H9 (cell line): Measurements from ENCODE around the gene TMSB4X. TPM values are rescaled to one million over a fixed set of nuclear protein-coding genes. Genes with fewer than 3 reads are reported as not detected.

Experiments used
- DNase-seq: peaks from one replicate; pipeline ENCODE4 v3.0.0-alpha.2; 2017
- H2AFZ ChIP-seq: one replicate; pipeline ENCODE4 v1.6.1; 2013; ENCODE audit warnings: mild to moderate bottlenecking, low read length, control low read depth, moderate library complexity
- H2AK5ac ChIP-seq: 2 replicates; pipeline ENCODE4 v1.6.1; 2013; ENCODE audit warnings: low read length, control low read depth, mixed read lengths; ENCODE audit not compliant: insufficient read length
- H2BK120ac ChIP-seq: one replicate; pipeline ENCODE4 v1.6.1; 2013; ENCODE audit warnings: low read depth, mild to moderate bottlenecking, low read length, control low read depth, inconsistent platforms; ENCODE audit not compliant: poor library complexity, severe bottlenecking
- H2BK12ac ChIP-seq: 2 replicates; pipeline ENCODE4 v1.6.1; 2013; ENCODE audit warnings: low read length, control low read depth, mixed read lengths, low read depth; ENCODE audit not compliant: insufficient read length
- H2BK15ac ChIP-seq: 2 replicates; pipeline ENCODE4 v1.6.1; 2013; ENCODE audit warnings: low read depth, low read length, control low read depth
- H2BK20ac ChIP-seq: one replicate; pipeline ENCODE4 v1.6.1; 2013; ENCODE audit warnings: low read depth, mild to moderate bottlenecking, low read length, control low read depth, inconsistent platforms; ENCODE audit not compliant: poor library complexity, severe bottlenecking
- H2BK5ac ChIP-seq: 2 replicates; pipeline ENCODE4 v1.6.1; 2013; ENCODE audit warnings: low read length, control low read depth, mixed read lengths; ENCODE audit not compliant: insufficient read length
- H3K14ac ChIP-seq: 2 replicates; pipeline ENCODE4 v1.6.1; 2013; ENCODE audit warnings: low read length, control low read depth; ENCODE audit not compliant: insufficient read depth
- H3K18ac ChIP-seq: 2 replicates; pipeline ENCODE4 v1.6.1; 2013; ENCODE audit warnings: low read depth, mild to moderate bottlenecking, mixed read lengths, low read length, control low read depth; ENCODE audit not compliant: insufficient read length
- H3K23ac ChIP-seq: 2 replicates; pipeline ENCODE4 v1.6.1; 2013; ENCODE audit warnings: low read length, control low read depth, mixed read lengths, low read depth; ENCODE audit not compliant: insufficient read length
- H3K23me2 ChIP-seq: 2 replicates; pipeline ENCODE4 v1.6.1; 2013; ENCODE audit warnings: low read depth, mild to moderate bottlenecking, mixed read lengths, low read length, control low read depth; ENCODE audit not compliant: insufficient read length, poor library complexity, severe bottlenecking
- H3K27ac ChIP-seq: 2 replicates; pipeline ENCODE4 v1.5.1; 2013; ENCODE audit warnings: low read length, control low read depth, mixed read lengths, low read depth; ENCODE audit not compliant: insufficient read length
- H3K27me3 ChIP-seq: 2 replicates; pipeline ENCODE4 v1.6.1; 2013; ENCODE audit warnings: low read length, control low read depth, inconsistent platforms; ENCODE audit not compliant: insufficient read depth
- H3K4ac ChIP-seq: 2 replicates; pipeline ENCODE4 v1.6.1; 2013; ENCODE audit warnings: low read depth, mild to moderate bottlenecking, control low read depth, inconsistent platforms, low read length, moderate library complexity
- H3K4me1 ChIP-seq: 2 replicates; pipeline ENCODE4 v1.6.1; 2013; ENCODE audit warnings: low read length, control low read depth, inconsistent platforms; ENCODE audit not compliant: insufficient read depth
- H3K4me2 ChIP-seq: 2 replicates; pipeline ENCODE4 v1.6.1; 2013; ENCODE audit warnings: low read length, control low read depth, mixed read lengths; ENCODE audit not compliant: insufficient read length, insufficient read depth
- H3K56ac ChIP-seq: 2 replicates; pipeline ENCODE4 v1.6.1; 2013; ENCODE audit warnings: low read depth, mild to moderate bottlenecking, mixed read lengths, low read length, control low read depth; ENCODE audit not compliant: insufficient read length
- H3K79me1 ChIP-seq: 2 replicates; pipeline ENCODE4 v1.6.1; 2013; ENCODE audit warnings: low read depth, mild to moderate bottlenecking, moderate library complexity, low read length, control low read depth, inconsistent platforms; ENCODE audit not compliant: insufficient read depth, poor library complexity, severe bottlenecking
- H3K79me2 ChIP-seq: 2 replicates; pipeline ENCODE4 v1.6.1; 2013; ENCODE audit warnings: low read length, control low read depth, inconsistent platforms; ENCODE audit not compliant: insufficient read depth
- H3K9ac ChIP-seq: 2 replicates; pipeline ENCODE4 v1.6.1; 2013; ENCODE audit warnings: low read length, control low read depth, mixed read lengths; ENCODE audit not compliant: insufficient read length; ENCODE audit errors: extremely low read depth
- H3K9me3 ChIP-seq: one replicate; pipeline ENCODE4 v1.6.1; 2013; ENCODE audit warnings: low read depth, low read length, inconsistent platforms; ENCODE audit not compliant: control insufficient read depth
- H3T11ph ChIP-seq: one replicate; pipeline ENCODE4 v1.6.1; 2013; ENCODE audit warnings: mild to moderate bottlenecking, low read length, control low read depth, inconsistent platforms
- H4K20me1 ChIP-seq: one replicate; pipeline ENCODE4 v1.6.1; 2013; ENCODE audit not compliant: control insufficient read depth, insufficient read length, insufficient read depth
- H4K5ac ChIP-seq: 2 replicates; pipeline ENCODE4 v1.6.1; 2013; ENCODE audit warnings: low read depth, mild to moderate bottlenecking, mixed read lengths, low read length, control low read depth; ENCODE audit not compliant: insufficient read length
- H4K8ac ChIP-seq: replicated peaks from 2 replicates; pipeline ENCODE4 v1.6.1; 2013; ENCODE audit warnings: low read length, control low read depth, mixed read lengths, low read depth; ENCODE audit not compliant: insufficient read length
- H4K91ac ChIP-seq: 2 replicates; pipeline ENCODE4 v1.6.1; 2013; ENCODE audit warnings: low read depth, mild to moderate bottlenecking, moderate library complexity, mixed read lengths, low read length, control low read depth; ENCODE audit not compliant: insufficient read length
- H3K27ac Mint-ChIP-seq, 3 experiments: 2 replicates in 2 of 3; 3 replicates in 1 of 3; pipeline ENCODE4 v1.8.0; 2020 to 2021; ENCODE audit warnings: mixed read lengths in 3 of 3, mild to moderate bottlenecking in 1 of 3, moderate library complexity in 1 of 3
- H3K27me3 Mint-ChIP-seq: 2 replicates; pipeline ENCODE4 v1.8.0; 2021; ENCODE audit warnings: low read depth, mild to moderate bottlenecking, moderate library complexity, mixed read lengths
- H3K36me3 Mint-ChIP-seq, 3 experiments: 2 replicates in 2 of 3; 3 replicates in 1 of 3; pipeline ENCODE4 v1.8.0; 2020 to 2021; ENCODE audit warnings: low read depth in 3 of 3, mixed read lengths in 3 of 3; ENCODE audit not compliant: insufficient read depth in 1 of 3
- H3K4me1 Mint-ChIP-seq, 2 experiments: 2 replicates each; pipeline ENCODE4 v1.8.0; 2020; ENCODE audit warnings: mixed read lengths in 2 of 2
- H3K4me3 Mint-ChIP-seq, 2 experiments: 2 replicates in 1 of 2; 3 replicates in 1 of 2; pipeline ENCODE4 v1.8.0; 2020 to 2021; ENCODE audit warnings: mild to moderate bottlenecking in 2 of 2, mixed read lengths in 2 of 2, moderate library complexity in 1 of 2
- H3K9me3 Mint-ChIP-seq, 2 experiments: 2 replicates in 1 of 2; 3 replicates in 1 of 2; pipeline ENCODE4 v1.8.0; 2020; ENCODE audit warnings: mild to moderate bottlenecking in 2 of 2, mixed read lengths in 2 of 2, moderate library complexity in 1 of 2
- WGBS: extraction: QIAGEN DNeasy Blood & Tissue Kit; methylation state at CpG from one replicate; pipeline ENCODE4 v1.1.7; 2013; ENCODE audit warnings: missing lambda C conversion rate, low lambda C conversion rate, mixed read lengths; ENCODE audit not compliant: insufficient read length; ENCODE audit errors: extremely low coverage; 5-methylcytosine and 5-hydroxymethylcytosine counted together
- total RNA-seq: library from RNA; stranded (reverse); gene quantifications from 2 replicates; pipeline ENCODE4 v1.2.1, GENCODE V29; 2021
- TF ChIP-seq, protein P1 (sequence below): fragments of 200-600 bp; sonication (generic); conservative IDR thresholded peaks from 3 replicates; pipeline ENCODE4 v1.8.0; 2021; ENCODE audit warnings: antibody characterized with exemption, mild to moderate bottlenecking

The TMSB4X gene
- total RNA-seq, 1 experiment from 2014 or later, result 2,733 TPM

DNA sequence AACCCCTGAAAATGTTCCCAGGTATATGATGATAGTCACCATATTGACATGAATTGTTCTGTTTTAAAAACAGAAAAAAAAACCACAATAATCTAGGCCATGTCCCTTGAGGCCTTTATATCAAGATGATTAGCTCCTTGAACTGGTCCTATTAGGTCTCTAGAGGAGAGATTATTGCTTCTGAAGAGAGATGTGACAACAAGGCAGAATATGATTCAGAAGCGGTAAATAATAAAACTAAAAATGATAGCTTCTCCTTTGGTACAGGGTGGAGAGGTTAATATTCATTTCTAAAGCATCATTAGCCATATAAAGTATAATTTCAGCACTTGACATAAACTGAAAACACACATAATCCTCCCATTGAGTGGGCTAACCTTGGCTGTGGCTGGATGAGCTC is 42.7 kb upstream of the TMSB4X start:
- Histone ChIP-seq H3K23ac (no peak overlapping the region), H2AK5ac (no peak overlapping the region), H3K27me3 (no peaks in the 10 kb centered on the region), H3K9me3 (peaks cover 13% of the 10 kb centered on the region), H4K91ac (no peak overlapping the region), H4K8ac (no peak overlapping the region), H3K4me2 (no peak overlapping the region), H2BK20ac (no peak overlapping the region), H3K23me2 (no peaks in the 10 kb centered on the region), H4K5ac (no peak overlapping the region), H3K14ac (no peak overlapping the region), H3K56ac (no peak overlapping the region), H4K20me1 (no peaks in the 10 kb centered on the region), H3K18ac (no peak overlapping the region), H2BK12ac (no peak overlapping the region), H3K79me1 (no peaks in the 10 kb centered on the region), H3K79me2 (no peaks in the 10 kb centered on the region), H2BK5ac (no peak overlapping the region), H2BK120ac (no peak overlapping the region), H3K4me1 (no peaks in the 10 kb centered on the region), H3K4ac (no peak overlapping the region), H3T11ph (no peak overlapping the region), H2AFZ (no peak overlapping the region), H2BK15ac (no peak overlapping the region), H3K27ac (no peak overlapping the region), H3K9ac (no peak overlapping the region)
- no peaks in the 10 kb centered on the region for H3K4me1 Mint-ChIP-seq
- H3K27ac Mint-ChIP-seq, result no peak overlapping the region
- TF ChIP-seq, protein P1, sequence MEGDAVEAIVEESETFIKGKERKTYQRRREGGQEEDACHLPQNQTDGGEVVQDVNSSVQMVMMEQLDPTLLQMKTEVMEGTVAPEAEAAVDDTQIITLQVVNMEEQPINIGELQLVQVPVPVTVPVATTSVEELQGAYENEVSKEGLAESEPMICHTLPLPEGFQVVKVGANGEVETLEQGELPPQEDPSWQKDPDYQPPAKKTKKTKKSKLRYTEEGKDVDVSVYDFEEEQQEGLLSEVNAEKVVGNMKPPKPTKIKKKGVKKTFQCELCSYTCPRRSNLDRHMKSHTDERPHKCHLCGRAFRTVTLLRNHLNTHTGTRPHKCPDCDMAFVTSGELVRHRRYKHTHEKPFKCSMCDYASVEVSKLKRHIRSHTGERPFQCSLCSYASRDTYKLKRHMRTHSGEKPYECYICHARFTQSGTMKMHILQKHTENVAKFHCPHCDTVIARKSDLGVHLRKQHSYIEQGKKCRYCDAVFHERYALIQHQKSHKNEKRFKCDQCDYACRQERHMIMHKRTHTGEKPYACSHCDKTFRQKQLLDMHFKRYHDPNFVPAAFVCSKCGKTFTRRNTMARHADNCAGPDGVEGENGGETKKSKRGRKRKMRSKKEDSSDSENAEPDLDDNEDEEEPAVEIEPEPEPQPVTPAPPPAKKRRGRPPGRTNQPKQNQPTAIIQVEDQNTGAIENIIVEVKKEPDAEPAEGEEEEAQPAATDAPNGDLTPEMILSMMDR, result no peak
- WGBS, result no CpG with 5 or more reads among the region's 1 CpG
- no peaks in the 10 kb centered on the region for H3K27me3 Mint-ChIP-seq
- H3K36me3 Mint-ChIP-seq, result peaks cover 8 to 20% (median 18%) of the 10 kb centered on the region in 3 experiments
- DNase-seq, result no peak
- H3K9me3 Mint-ChIP-seq, result peaks cover 73 to 77% of the 10 kb centered on the region in 2 experiments
- H3K4me3 Mint-ChIP-seq, result no peak overlapping the region
